Esophagus muscularis mucosa (tissue), 4 donors: ENCODE measurements around the gene CERKL. TPM values are rescaled to one million over a fixed set of nuclear protein-coding genes. Genes with fewer than 3 reads are reported as not detected.

Experiments
- DNase-seq: peaks from one replicate; pipeline ENCODE4 v3.0.0-alpha.2; 2017; ENCODE audit errors: extremely low spot score
- H3K27ac ChIP-seq, 4 donors: fragments of 200-600 bp; sonication (generic); replicated peaks in 1 of 4; 1 replicate in 3 of 4; 2 replicates in 1 of 4; pipeline ENCODE4 v1.5.1; 2016 to 2019; ENCODE audit warnings: mild to moderate bottlenecking in 1 of 4
- H3K27me3 ChIP-seq, 4 donors: fragments of 200-600 bp; sonication (generic); one replicate each; pipeline versions ENCODE4 v1.5.1 to v1.6.0; 2016 to 2019
- H3K36me3 ChIP-seq, 4 donors: fragments of 200-600 bp; sonication (generic); one replicate each; pipeline ENCODE4 v1.5.1; 2016 to 2019
- H3K4me1 ChIP-seq, 4 donors: fragments of 200-600 bp; sonication (generic); one replicate each; pipeline ENCODE4 v1.5.1; 2016 to 2019
- H3K4me3 ChIP-seq, 4 donors: fragments of 200-600 bp; sonication (generic); 1 replicate in 2 of 4; 2 replicates in 2 of 4; pipeline ENCODE4 v1.5.1; 2016 to 2019; ENCODE audit warnings: mild to moderate bottlenecking in 4 of 4, moderate library complexity in 1 of 4
- H3K9me3 ChIP-seq, 4 donors: fragments of 200-600 bp; sonication (generic); 1 replicate in 3 of 4; 2 replicates in 1 of 4; pipeline ENCODE4 v1.5.1; 2016 to 2019
- CTCF ChIP-seq, 3 experiments: fragments of 200-600 bp in 2 of 3; fragments of 450-650 bp in 1 of 3; sonication (generic) in 2 of 3; IDR thresholded peaks; one replicate each; pipeline ENCODE4 v1.5.1; 2017 to 2019; ENCODE audit warnings: antibody characterized with exemption in 3 of 3, mild to moderate bottlenecking in 2 of 3, moderate library complexity in 1 of 3
- EP300 ChIP-seq: sonication (generic); formaldehyde crosslinking; IDR thresholded peaks from one replicate; pipeline ENCODE4 v1.6.1; 2017; ENCODE audit warnings: antibody characterized with exemption
- POLR2A ChIP-seq: fragments of 450-650 bp; IDR thresholded peaks from one replicate; pipeline ENCODE4 v1.6.1; 2017; ENCODE audit warnings: antibody characterized with exemption, moderate library complexity, mild to moderate bottlenecking, low read depth
- POLR2AphosphoS5 ChIP-seq, 2 donors: sonication (generic); formaldehyde crosslinking; IDR thresholded peaks; one replicate each; pipeline ENCODE4 v1.6.1; 2017; ENCODE audit warnings: antibody characterized with exemption in 2 of 2
- WGBS: methylation state at CpG from one replicate; pipeline ENCODE4 v1.1.5; 2018; 5-methylcytosine and 5-hydroxymethylcytosine counted together
- intact Hi-C: fragments of 100-400 bp; cut with DNase I; formaldehyde crosslinking; loops from one replicate; pipeline ENCODE4 v1.15.1; 2023
- total RNA-seq, 4 donors: library from RNA; depleted of rRNA; stranded (reverse); fragments of >200 nt; gene quantifications; one replicate each; pipeline versions ENCODE4 v1.1.0 to v1.2.1, GENCODE V29; 2016

The CERKL gene
- total RNA-seq, 4 donors from 2014 or later = 0.17 to 0.19 TPM; not detected in 2

DNA sequence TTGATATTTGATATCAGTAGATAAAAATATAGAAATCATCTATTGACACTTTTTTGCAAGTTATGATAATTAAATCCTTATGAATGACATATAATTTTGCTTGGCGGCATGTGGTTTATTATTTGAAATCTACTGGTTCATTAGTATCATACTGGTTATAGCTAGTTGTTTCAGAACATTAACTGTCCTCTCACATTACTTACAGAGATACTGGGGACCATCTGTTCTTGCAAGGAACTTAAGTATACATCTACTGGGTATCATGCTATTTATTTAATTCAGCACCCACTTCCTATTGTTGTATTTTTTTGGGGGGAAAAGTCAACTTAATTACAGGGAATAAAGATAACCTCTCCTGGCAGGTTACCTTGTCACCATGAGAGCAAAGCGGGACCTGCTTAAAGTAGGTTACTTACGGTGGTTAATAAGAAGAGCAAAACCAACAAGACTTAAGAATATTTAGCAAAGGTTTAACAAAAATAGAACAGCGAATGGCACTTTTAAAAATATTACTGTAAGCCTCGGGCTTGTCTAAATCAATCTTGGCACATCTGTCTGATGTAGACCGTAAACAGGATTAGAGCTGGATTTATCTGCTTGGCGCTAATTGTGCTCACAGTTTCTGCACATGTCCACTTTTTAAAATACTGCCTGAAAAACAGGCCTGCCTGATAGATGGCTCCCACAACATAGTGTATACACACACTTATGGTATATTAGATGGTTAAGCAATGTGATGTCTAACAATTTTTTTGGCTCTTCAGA lies 41.8 kb downstream of the CERKL start:
- peaks cover 0 to 11% (median 1%) of the 10 kb centered on the region in 4 donors for H3K4me1 ChIP-seq
- 54% methylated on average over 7 of the region's 7 CpGs for WGBS

GRCh38 chr2:181613241-181613640 lies 43.7 kb downstream of the CERKL start:
- Histone ChIP-seq H3K36me3 (no peaks in the 10 kb centered on the region), H3K4me3 (no peak overlapping the region), H3K9me3 (no peaks in the 10 kb centered on the region), H3K27ac (no peak overlapping the region), H3K4me1 (peaks cover 0 to 4% (median 0%) of the 10 kb centered on the region in 4 donors), H3K27me3 (no peaks in the 10 kb centered on the region)
- WGBS = 68% methylated on average over 2 of the region's 2 CpGs
- intact Hi-C loops = no loop called here
- TF ChIP-seq CTCF (IDR thresholded peaks at IDR 0.05) = no peak
- no peak for TF ChIP-seq POLR2A
- TF ChIP-seq EP300 = no peak
- no peak for TF ChIP-seq POLR2AphosphoS5 (IDR thresholded peaks at IDR 0.05)
- no peak for DNase-seq

More for the DNA sequence above, 41.8 kb downstream of the CERKL start:
- no peak for DNase-seq
- no peak overlapping the region for H3K4me3 ChIP-seq
- no peaks in the 10 kb centered on the region for H3K9me3 ChIP-seq
- TF ChIP-seq EP300 (no peak), CTCF (IDR thresholded peaks at IDR 0.05) (no peak), POLR2AphosphoS5 (IDR thresholded peaks at IDR 0.05) (no peak), POLR2A (no peak)
- H3K27me3 ChIP-seq = no peaks in the 10 kb centered on the region
- no peaks in the 10 kb centered on the region for H3K36me3 ChIP-seq
- no peak overlapping the region for H3K27ac ChIP-seq
- intact Hi-C loops = no loop called here

- no peak overlapping the region for H3K4me3 ChIP-seq
- 81% methylated on average over 4 of the region's 4 CpGs for WGBS
- H3K27ac ChIP-seq = no peak overlapping the region
- H3K9me3 ChIP-seq = peaks cover 0 to 6% (median 0%) of the 10 kb centered on the region in 4 donors
- DNase-seq = no peak
- TF ChIP-seq CTCF (IDR thresholded peaks at IDR 0.05) (no peak), EP300 (no peak), POLR2A (no peak), POLR2AphosphoS5 (IDR thresholded peaks at IDR 0.05) (no peak)
- no peaks in the 10 kb centered on the region for H3K36me3 ChIP-seq
- H3K4me1 ChIP-seq = no peaks in the 10 kb centered on the region
- H3K27me3 ChIP-seq = no peaks in the 10 kb centered on the region
- intact Hi-C loops = no loop called here
These were observed 49.0 kb downstream of the CERKL start for GRCh38 chr2:181607629-181608590.

DNA sequence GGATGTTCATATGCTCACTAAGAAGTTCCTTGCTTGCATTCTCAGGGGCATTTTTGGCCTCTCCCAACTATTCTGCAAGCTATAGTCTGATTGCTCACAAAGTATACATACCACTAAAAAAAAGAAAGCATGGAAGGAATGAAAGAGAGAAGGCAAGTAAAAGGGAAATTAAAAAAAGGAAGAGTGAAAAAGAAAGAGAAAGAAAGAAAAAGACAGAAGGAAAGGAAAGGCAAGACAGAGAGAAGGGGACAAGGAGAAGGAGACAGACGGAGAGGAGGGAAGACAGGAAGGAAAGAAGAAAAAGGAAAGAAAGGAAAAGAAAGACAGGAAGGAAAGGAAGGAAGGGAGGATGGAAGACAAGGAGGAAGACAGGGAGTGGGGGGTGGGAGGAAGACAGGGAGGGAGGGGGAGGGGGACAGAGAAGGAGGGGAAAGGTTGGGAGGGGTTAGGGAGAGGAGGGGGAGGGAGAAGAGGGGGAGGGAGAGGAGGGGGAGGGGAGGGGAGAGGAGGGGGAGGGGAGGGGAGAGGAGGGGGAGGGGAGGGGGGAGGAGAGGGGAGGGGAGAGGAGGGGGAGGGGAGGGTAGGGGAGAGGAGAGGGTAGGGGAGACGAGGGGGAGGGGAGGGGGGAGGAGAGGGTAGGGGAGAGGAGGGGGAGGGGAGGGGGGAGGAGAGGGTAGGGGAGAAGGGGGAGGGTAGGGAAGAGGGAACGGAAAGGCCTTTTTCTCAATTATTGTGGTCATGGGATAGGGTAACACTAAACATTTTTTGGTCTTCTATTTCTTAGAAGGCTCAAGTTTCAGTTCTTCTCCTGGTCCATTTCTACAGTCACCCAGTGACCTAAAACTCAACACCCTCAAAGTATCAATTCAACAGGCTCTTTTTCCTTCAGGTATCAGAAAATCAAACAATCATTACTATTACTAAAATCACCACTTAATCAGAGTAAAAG lies 50.7 kb downstream of the CERKL start:
- intact Hi-C loops = no loop called here
- no peak for DNase-seq
- H3K4me3 ChIP-seq = no peak overlapping the region
- H3K27me3 ChIP-seq = no peaks in the 10 kb centered on the region
- TF ChIP-seq CTCF (IDR thresholded peaks at IDR 0.05) = no peak
- no peak for TF ChIP-seq POLR2AphosphoS5 (IDR thresholded peaks at IDR 0.05)
- TF ChIP-seq POLR2A = no peak
- no peak for TF ChIP-seq EP300
- 90% methylated on average over 3 of the region's 3 CpGs for WGBS
- no peaks in the 10 kb centered on the region for H3K36me3 ChIP-seq
- peaks cover 0 to 6% (median 0%) of the 10 kb centered on the region in 4 donors for H3K9me3 ChIP-seq
- no peaks in the 10 kb centered on the region for H3K4me1 ChIP-seq
- no peak overlapping the region for H3K27ac ChIP-seq
